NCI-H187 (cell line): ENCODE data around the gene TNPO1.
A peak's percentile ranks its signal among the peaks of the same experiment; 100 is the strongest.
"Not testable (repeated sequence)": the region's sequence is repeated elsewhere in the genome, so short reads cannot be mapped to it uniquely, and the experiment has no call there.

ENCODE experiments used
- DNase-seq, 2 experiments: peaks; one replicate each; lab custom pipeline; 2025; lab: John Stamatoyannopoulos, UW

The TNPO1 gene

DNA sequence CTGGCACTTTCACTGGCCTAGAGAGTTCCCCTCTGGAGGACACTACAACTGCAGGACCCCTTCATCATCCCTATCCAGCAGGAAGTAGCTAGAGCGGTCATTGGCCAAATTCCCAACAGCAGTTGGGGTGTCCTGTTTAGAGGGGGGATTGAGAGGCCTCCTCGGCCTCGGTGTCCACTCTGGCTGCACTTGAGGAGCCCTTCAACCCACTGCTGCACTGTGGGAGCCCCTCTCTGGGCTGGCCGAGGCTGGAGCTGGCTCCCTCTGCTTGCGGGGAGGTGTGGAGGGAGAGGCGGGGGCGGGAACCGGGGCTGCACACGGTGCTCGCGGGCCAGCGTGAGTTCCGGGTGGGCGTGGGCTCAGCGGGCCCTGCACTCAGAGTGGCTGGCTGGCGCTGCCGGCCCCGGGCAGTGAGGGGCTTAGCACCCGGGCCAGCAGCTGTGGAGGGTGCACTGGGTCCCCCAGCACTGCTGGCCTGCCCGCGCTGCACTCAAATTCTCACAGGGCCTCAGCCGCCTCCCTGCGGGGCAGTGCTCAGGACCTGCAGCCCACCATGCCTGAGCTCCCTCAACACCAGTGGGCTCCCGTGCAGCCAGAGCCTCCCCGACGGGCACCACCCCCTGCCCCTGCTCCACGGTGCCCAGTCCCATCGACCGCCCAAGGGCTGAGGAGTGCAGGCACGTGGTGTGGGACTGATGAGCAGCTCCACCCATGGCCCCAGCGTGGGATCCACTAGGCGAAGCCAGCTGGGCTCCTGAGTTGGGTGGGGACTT is 118.7 kb downstream of the TNPO1 start:
- not testable (repeated sequence) for DNase-seq

DNA sequence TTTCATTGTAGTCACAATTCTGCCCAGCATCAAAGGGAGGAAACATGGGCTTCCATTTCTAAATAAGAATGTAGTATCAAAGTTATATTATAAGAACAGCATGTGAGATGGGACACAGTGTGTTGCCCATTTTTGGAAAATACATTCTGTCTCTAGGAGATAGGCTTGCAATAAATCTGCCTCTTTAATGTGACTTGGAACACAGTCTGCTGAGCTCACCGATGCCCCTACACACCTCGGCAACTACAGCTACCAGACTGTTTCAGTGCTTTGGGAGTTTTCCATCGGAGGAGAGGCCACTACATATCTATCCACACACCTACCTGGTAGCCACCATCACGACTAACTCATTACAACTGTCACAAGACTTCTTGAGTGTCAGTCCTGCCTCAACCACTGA is 120.4 kb downstream of the TNPO1 start:
- no peak for DNase-seq

GRCh38 chr5:72937517-72938061 is 121.1 kb downstream of the TNPO1 start:
- no peak for DNase-seq

DNA sequence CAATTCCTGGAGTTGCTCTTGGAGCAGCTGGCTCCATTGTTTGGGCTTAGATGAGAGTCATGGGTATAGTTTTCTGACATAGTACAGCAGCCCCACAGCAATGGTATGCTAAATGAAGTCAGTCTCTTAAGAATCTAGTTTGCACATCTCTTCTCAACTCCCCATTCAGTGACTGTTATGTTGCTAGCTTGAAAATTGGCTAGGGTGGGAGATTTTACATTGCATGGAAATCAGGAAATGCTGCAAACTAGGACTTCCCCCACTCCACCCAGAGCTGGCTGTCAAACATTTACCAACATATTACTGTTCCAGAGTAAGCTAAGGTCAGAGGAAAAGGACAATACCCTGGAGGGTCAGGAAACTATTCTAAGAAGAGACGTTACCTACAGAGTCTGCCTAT is 121.7 kb downstream of the TNPO1 start:
- no peak for DNase-seq

- DNase-seq = no peak
These were observed 123.6 kb downstream of the TNPO1 start for GRCh38 chr5:72940082-72940481.

GRCh38 chr5:72943307-72943706 is 126.8 kb downstream of the TNPO1 start:
- DNase-seq = no peak

- no peak for DNase-seq
These were observed 131.0 kb downstream of the TNPO1 start for GRCh38 chr5:72947498-72947897.

- no peak for DNase-seq
These were observed 133.0 kb downstream of the TNPO1 start for GRCh38 chr5:72949481-72949880.

GRCh38 chr5:72951671-72952468 is 135.4 kb downstream of the TNPO1 start:
- DNase-seq = no peak

DNA sequence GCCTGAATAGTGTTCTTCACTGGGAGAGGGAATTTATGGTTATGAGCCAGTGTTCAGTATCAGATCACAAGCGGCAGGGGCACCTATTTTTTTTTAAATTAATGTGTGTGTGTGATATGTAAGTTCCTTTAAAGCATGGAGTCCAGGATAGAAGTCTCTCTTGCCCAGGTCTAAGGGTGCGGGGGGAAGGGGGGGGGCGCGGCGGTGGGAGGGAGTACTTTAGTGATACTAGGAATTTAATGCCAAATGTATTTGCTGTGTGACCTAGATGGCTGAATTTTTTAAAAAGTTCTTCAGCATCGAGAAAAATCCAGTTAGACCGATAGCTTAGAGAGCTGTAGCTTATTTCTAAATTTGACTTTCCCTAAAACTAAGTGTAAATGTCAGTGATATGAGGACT is 137.9 kb downstream of the TNPO1 start:
- DNase-seq = no peak

- no peak for DNase-seq
These were observed 138.8 kb downstream of the TNPO1 start for GRCh38 chr5:72955143-72955767.

GRCh38 chr5:72955768-72956323 is 139.4 kb downstream of the TNPO1 start, which contains the start of gene FCHO2:
FCHO2 (plus strand) TSS chr5:72956041; CDS start chr5:72956097, 56 bp downstream.
- DNase-seq = peak; percentile 96 to 97

DNA sequence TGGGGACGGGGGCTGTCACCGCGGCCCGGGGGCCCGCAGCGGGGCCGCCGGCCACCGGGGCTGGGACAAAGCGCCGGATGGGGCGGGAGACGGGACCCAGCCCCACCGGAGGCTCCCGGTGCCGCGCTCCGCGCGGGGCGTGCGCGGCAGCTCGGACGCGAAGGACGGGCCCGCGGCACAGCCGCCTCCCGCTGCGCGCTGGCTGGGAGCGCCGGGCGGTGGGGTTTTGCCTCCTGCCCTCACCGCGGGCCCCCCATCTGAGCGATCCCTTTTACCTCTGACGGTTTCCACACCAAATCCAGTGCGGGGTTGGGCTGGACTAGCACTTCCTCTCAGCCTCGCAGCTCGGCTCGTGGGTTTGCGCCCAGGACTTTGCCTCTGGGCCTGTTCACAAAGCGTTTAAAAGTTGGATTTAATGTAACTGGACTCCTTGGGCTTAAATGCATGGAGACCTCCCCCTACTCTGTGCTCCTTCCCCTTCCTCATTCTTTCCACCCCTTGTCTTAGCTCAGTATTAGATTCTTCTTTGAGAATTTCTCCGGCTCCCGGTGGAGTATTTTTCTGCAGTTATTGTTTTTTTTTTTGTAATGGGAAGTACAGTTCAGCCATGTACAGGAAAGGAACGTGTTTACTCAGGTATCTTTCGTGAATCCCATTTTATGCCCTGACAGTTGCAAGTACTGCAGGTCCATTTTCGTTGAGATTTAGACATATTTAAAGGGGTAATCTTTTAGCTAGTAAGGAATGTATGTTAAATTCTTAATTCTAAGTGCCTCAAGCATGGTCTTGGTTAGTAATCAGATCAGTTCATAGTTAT is 140.1 kb downstream of the TNPO1 start:
- no peak for DNase-seq

- DNase-seq = no peak
These were observed 140.9 kb downstream of the TNPO1 start for GRCh38 chr5:72957337-72957736.

DNA sequence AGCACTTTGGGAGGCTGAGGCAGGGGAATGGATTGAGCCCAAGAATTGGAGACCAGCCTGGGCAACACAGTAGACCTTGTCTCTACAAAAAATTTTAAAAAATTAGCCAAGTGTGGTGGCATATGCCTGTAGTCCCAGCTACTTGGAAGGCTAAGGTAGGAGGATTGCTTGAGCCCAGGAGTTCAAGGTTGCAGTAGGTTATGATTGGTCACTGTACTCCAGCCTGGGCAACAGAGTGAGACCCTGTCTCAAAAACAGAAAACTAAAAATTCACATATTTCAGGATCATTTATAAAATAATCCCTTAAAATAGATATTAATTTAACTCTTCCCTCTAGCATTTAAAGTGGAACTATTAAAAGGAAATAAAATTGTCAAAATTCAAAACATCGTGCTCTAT is 142.8 kb downstream of the TNPO1 start:
- no peak for DNase-seq
